H4 (cell line): ENCODE data around the gene ZFP62. TPM values are rescaled to one million over a fixed set of nuclear protein-coding genes. Genes with fewer than 3 reads are reported as not detected.

Experiments used
- DNase-seq: peaks from one replicate; pipeline ENCODE4 v3.0.0-alpha.2; 2015; ENCODE audit warnings: low spot score
- total RNA-seq: library from RNA; depleted of rRNA; stranded (reverse); fragments of >200 nt; shearing (Covaris generic); gene quantifications from 2 replicates; pipeline ENCODE4 v1.2.3, GENCODE V29; 2014

ZFP62 gene
- total RNA-seq, 1 experiment from 2014 or later: 27.7 TPM

- DNase-seq: peak; percentile 83
Measured at GRCh38 chr5:180868960-180869359, 7.9 kb upstream of the ZFP62 start.

- DNase-seq: no peak
Measured at GRCh38 chr5:180866985-180867384, 5.9 kb upstream of the ZFP62 start.

- no peak for DNase-seq
Measured at GRCh38 chr5:180865981-180866695, 5.1 kb upstream of the ZFP62 start.

GRCh38 chr5:180862645-180863044 is 1.6 kb upstream of the ZFP62 start:
- no peak for DNase-seq

- DNase-seq: peak; percentile 75
Measured at GRCh38 chr5:180860273-180860886, 696 bp downstream of the ZFP62 start.

- no peak for DNase-seq
Measured at GRCh38 chr5:180858586-180858985, 2.5 kb downstream of the ZFP62 start.

GRCh38 chr5:180853848-180854176 is 7.3 kb downstream of the ZFP62 start:
- DNase-seq: no peak

GRCh38 chr5:180853121-180853847 is 7.8 kb downstream of the ZFP62 start:
- DNase-seq: no peak

GRCh38 chr5:180852495-180852894 is 8.6 kb downstream of the ZFP62 start:
- DNase-seq: no peak

- DNase-seq: no peak
Measured at GRCh38 chr5:180850434-180851078, 10.5 kb downstream of the ZFP62 start.

GRCh38 chr5:180849827-180850226 is 11.2 kb downstream of the ZFP62 start:
- DNase-seq: no peak

- no peak for DNase-seq
Measured at GRCh38 chr5:180848878-180849277, 12.2 kb downstream of the ZFP62 start.

GRCh38 chr5:180848265-180848664 is 12.8 kb downstream of the ZFP62 start:
- DNase-seq: no peak

GRCh38 chr5:180847026-180847425 is 14.1 kb downstream of the ZFP62 start:
- DNase-seq: no peak

- no peak for DNase-seq
Measured at GRCh38 chr5:180844858-180845257, 16.2 kb downstream of the ZFP62 start.

- DNase-seq: no peak
Measured at GRCh38 chr5:180844432-180844831, 16.6 kb downstream of the ZFP62 start.

GRCh38 chr5:180839935-180840334 is 21.1 kb downstream of the ZFP62 start:
- no peak for DNase-seq

- DNase-seq: no peak
Measured at GRCh38 chr5:180839227-180839626, 21.8 kb downstream of the ZFP62 start.

- DNase-seq: no peak
Measured at GRCh38 chr5:180837478-180837877, 23.6 kb downstream of the ZFP62 start.

- no peak for DNase-seq
Measured at GRCh38 chr5:180832638-180833068, 28.4 kb downstream of the ZFP62 start.

- DNase-seq: peak; percentile 69
Measured at GRCh38 chr5:180831139-180832093, 29.7 kb downstream of the ZFP62 start.
